Activated T-helper 1 cell treated with anti-CD3 and anti-CD28 coated beads, Interleukin-2, amount 50 U/mL, for 16 hours (primary cell): ENCODE data around the gene STARD3.
"Not testable (repeated sequence)": the region's sequence is repeated elsewhere in the genome, so short reads cannot be mapped to it uniquely, and the experiment has no call there.

Experiments used
- DNase-seq, 2 donors: peaks; one replicate each; pipeline ENCODE4 v3.0.0-alpha.2; 2020; ENCODE audit warnings: low read depth in 1 of 2, low spot score in 1 of 2

The STARD3 gene

GRCh38 chr17:39706921-39707337, 70.0 kb downstream of the STARD3 start:
- no peak for DNase-seq

- DNase-seq, result no peak
These were observed 72.5 kb downstream of the STARD3 start for GRCh38 chr17:39709319-39709997.

GRCh38 chr17:39709998-39710964, 73.3 kb downstream of the STARD3 start:
- DNase-seq, result no peak

- DNase-seq, result not testable (repeated sequence)
These were observed 74.1 kb downstream of the STARD3 start for GRCh38 chr17:39711071-39711470.

- DNase-seq, result no peak
These were observed 74.9 kb downstream of the STARD3 start for GRCh38 chr17:39711851-39712250.
